Measurements from ENCODE around the gene MEGF6.

The MEGF6 gene

GRCh38 chr1:3456964-3457909 is 154.1 kb downstream of the MEGF6 start:
- Histone ChIP-seq H3K9me3 (ENCODE audit: control insufficient read depth, low read length) (no peaks in the 10 kb centered on the region), H3K36me3 (ENCODE audit: control insufficient read depth, insufficient read depth, low read length) (no peaks in the 10 kb centered on the region), H3K27me3 (ENCODE audit: control insufficient read depth, insufficient read depth, low read length) (no peaks in the 10 kb centered on the region), H2AFZ (no peak overlapping the region), H3K9ac (no peak overlapping the region), H3K4me2 (ENCODE audit: low read length) (no peak overlapping the region), H3K4me3 (ENCODE audit: low read depth, low read length) (no peak overlapping the region), H3K4me1 (peaks cover 5% of the 10 kb centered on the region), H3K27ac (no peak overlapping the region), H3K79me2 (no peaks in the 10 kb centered on the region)
- TF ChIP-seq CTCF (IDR thresholded peaks at IDR 0.05), result no peak

GRCh38 chr1:3456449-3456963 is 154.8 kb downstream of the MEGF6 start:
- Histone ChIP-seq H3K4me2 (ENCODE audit: low read length) (no peak overlapping the region), H3K27ac (no peak overlapping the region), H3K79me2 (no peaks in the 10 kb centered on the region), H3K9ac (no peak overlapping the region), H3K9me3 (ENCODE audit: control insufficient read depth, low read length) (no peaks in the 10 kb centered on the region), H2AFZ (no peak overlapping the region), H3K27me3 (ENCODE audit: control insufficient read depth, insufficient read depth, low read length) (no peaks in the 10 kb centered on the region), H3K4me3 (ENCODE audit: low read depth, low read length) (no peak overlapping the region), H3K36me3 (ENCODE audit: control insufficient read depth, insufficient read depth, low read length) (no peaks in the 10 kb centered on the region), H3K4me1 (peaks cover 5% of the 10 kb centered on the region)
- no peak for TF ChIP-seq CTCF (IDR thresholded peaks at IDR 0.05)

GRCh38 chr1:3455670-3456448 is 155.4 kb downstream of the MEGF6 start:
- H3K27ac ChIP-seq, result no peak overlapping the region
- H3K27me3 ChIP-seq (ENCODE audit: control insufficient read depth, insufficient read depth, low read length), result no peaks in the 10 kb centered on the region
- H3K9me3 ChIP-seq (ENCODE audit: control insufficient read depth, low read length), result no peaks in the 10 kb centered on the region
- H3K36me3 ChIP-seq (ENCODE audit: control insufficient read depth, insufficient read depth, low read length), result no peaks in the 10 kb centered on the region
- no peak overlapping the region for H3K4me2 ChIP-seq (ENCODE audit: low read length)
- no peak overlapping the region for H3K9ac ChIP-seq
- no peak overlapping the region for H2AFZ ChIP-seq
- H3K79me2 ChIP-seq, result no peaks in the 10 kb centered on the region
- H3K4me1 ChIP-seq, result peaks cover 5% of the 10 kb centered on the region
- TF ChIP-seq CTCF (IDR thresholded peaks at IDR 0.05), result no peak
- H3K4me3 ChIP-seq (ENCODE audit: low read depth, low read length), result peak overlapping the region; percentile 58

- Histone ChIP-seq H3K79me2 (no peaks in the 10 kb centered on the region), H3K36me3 (ENCODE audit: control insufficient read depth, insufficient read depth, low read length) (no peaks in the 10 kb centered on the region), H3K27ac (no peak overlapping the region), H3K4me2 (ENCODE audit: low read length) (peak overlapping the region; percentile 64), H3K27me3 (ENCODE audit: control insufficient read depth, insufficient read depth, low read length) (no peaks in the 10 kb centered on the region), H3K9me3 (ENCODE audit: control insufficient read depth, low read length) (no peaks in the 10 kb centered on the region), H2AFZ (peak overlapping the region; percentile 62), H3K9ac (no peak overlapping the region), H3K4me1 (peaks cover 5% of the 10 kb centered on the region), H3K4me3 (ENCODE audit: low read depth, low read length) (peak overlapping the region; percentile 58)
- no peak for TF ChIP-seq CTCF (IDR thresholded peaks at IDR 0.05)
Measured at GRCh38 chr1:3454811-3455618, 156.3 kb downstream of the MEGF6 start.

Measured in parathyroid adenoma (tissue), 2 donors.